HG03571 (cell line): ENCODE results near the gene CYP19A1.
A peak's percentile ranks its signal among the peaks of the same experiment; 100 is the strongest.
"Not testable (repeated sequence)": the region's sequence is repeated elsewhere in the genome, so short reads cannot be mapped to it uniquely, and the experiment has no call there.

Source experiments
- ATAC-seq: cut with Tn5 transposase; IDR thresholded peaks from one replicate; pipeline ENCODE4 v1.9.1; 2021; ENCODE audit not compliant: unreplicated experiment

The CYP19A1 gene

DNA sequence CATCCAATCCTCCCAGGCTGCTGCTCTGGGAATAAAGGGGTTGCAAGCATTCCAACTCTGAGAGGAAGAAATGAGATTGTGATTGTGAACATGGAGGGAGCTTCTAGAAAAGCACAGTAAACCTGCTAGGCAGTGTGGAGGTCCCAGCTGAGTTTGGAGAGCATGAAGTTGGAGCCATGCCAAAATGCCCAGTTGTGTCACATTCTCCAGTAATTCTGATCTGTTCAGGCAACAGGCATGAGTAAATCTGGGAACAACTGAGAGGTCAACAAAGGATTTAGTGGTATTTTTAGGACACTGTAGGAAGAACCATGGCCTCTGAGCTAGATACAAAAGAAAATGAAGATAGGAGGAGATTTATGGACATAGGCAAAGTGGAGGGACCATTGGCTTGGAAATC, 74.7 kb downstream of the CYP19A1 start:
- no peak for ATAC-seq

DNA sequence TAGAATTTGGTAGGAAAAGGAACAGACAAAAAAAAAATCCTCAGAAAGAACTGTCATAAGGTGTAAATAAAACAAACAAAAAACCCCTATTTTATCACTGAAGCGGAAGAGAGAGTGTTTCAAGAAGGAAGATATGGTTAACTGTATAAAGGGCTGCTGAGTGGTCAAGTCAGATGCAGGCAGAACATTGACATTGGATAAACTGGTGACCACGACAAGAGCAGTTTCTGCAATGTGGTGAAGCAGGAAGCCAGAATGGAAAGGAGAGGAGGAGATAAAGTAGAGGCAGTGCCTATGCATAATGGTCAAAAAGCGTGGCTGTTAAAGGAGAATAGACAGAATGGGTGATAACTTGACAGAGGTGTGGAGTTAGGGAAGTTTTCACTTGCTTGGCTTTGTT, 75.3 kb downstream of the CYP19A1 start:
- ATAC-seq: no peak

DNA sequence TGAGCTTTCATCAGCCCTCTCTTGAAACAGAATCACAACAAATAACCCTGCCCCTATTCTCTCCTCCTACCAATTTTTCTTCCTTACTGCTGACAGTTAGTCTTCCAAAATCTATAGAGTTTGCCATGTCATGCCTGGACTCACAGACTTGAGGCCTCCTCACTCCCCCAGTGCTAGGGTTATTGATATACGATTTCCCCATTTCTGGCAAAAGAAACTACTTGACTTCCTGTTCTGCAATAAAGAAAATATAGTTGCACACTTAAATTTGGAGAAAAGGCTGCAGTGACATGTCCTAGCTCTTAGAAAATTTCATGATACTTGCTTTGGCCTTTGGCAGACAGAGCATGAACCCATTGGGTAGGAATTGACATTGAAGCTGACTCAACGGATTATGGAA, 75.9 kb downstream of the CYP19A1 start:
- no peak for ATAC-seq

DNA sequence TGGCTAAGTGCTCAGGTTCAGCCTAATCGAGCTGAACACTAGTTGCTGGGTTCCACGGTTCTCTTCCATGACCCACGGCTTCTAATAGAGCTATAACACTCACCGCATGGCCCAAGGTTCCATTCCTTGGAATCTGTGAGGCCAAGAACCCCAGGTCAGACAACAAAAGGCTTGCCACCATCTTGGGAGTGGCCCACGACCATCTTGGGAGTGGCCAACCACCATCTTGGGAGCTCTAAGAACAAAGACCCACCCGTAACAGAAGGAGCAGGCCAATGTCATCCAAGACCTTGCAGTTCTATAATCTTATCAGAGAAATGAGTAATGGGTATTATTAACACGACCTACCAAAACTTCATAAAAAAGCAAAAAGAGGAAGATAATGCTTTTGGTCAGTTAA, 77.3 kb downstream of the CYP19A1 start:
- not testable (repeated sequence) for ATAC-seq

DNA sequence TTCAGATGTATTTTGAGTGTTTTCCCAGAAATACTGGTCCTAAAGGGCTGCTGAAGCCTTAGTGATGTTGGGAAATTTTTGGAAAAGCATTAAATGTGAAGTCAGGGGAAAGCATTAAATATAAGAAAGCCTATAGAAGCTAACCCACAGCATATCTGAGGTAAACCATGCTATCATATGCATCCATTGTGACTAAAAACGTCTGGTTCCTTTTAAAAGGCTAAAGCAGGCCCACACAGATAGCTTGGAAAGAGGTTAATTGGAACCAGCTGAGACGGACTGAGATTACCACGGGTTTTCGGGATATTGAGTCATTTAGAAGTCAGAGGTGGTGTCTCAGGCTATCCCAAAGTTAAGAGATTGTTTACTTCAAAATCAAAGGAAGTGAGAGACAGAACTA, 78.2 kb downstream of the CYP19A1 start:
- no peak for ATAC-seq

DNA sequence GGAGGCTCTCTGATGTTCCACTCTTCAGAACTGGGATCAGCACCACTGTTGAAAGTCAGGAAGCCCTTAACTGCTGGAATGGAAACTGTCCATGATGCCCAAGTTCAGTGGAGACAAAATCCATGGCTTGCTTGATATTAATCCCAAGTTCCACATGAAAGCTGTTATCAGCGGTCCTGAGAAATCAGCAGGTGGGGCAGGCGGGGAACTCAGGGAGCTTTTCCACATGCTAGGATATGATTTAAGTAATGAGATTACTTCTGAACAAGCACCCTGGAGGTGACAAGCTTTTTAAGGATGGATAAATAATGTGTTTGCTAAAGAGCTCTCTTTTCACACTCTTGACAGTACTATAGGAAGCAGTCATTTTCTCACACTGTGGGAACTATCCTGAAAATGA, 82.9 kb downstream of the CYP19A1 start:
- ATAC-seq: no peak

DNA sequence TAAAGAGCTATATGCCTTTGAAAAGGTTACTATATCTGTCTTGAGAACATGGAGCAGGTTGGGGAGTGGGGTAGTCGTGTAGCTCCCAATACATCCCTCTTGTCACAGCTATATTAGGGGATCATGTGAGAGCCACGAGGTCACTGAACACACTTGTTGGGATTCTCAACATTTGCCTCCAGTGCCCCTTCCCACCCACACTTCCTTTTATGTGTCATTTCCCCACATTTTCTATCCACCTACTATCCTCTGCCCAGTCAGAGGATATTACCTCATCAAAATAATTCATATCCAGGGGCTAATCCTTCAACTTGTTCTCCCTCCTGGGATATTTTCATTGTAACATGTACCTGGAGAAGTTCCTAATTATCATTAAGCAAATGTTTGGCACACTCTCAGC, 85.0 kb downstream of the CYP19A1 start:
- ATAC-seq: no peak

DNA sequence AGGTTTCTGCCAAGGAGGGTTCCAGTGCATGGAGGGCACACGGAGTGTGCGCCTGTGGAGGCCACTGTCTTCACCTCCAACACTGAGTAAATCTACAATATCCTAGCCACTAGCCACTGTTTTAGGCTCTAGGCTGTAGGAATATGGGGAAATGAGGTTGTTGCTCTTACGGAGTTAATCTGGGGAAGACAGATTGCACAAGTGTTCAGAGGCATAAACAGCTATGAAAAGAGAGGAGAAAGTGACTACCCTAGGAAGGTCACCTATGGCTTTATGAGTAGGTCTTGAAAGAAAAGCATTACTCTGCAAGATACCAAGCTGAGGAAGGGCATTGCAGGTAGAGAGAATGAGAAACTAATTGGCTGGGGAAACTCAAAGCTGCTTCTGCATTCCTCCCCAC, 85.7 kb downstream of the CYP19A1 start:
- ATAC-seq: no peak

DNA sequence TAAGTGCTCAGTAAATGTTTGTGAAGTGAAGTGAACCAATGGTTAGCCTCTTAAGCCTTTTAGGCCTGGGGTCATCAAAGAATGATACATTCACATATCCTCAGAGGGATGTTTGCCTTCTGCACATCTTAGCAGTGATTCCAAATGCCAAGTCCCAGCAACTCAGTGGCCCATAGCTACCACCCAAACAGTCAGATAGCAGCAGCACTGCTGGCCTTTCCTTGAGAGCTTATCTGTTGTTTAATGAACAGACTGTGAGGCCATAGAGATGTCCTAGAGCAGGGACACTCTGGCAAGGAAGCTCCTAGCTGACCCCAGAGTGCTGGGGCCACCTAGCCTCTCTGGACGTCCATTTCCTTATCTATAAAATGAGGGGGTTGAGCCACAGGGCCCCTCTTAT, 86.8 kb downstream of the CYP19A1 start:
- no peak for ATAC-seq

DNA sequence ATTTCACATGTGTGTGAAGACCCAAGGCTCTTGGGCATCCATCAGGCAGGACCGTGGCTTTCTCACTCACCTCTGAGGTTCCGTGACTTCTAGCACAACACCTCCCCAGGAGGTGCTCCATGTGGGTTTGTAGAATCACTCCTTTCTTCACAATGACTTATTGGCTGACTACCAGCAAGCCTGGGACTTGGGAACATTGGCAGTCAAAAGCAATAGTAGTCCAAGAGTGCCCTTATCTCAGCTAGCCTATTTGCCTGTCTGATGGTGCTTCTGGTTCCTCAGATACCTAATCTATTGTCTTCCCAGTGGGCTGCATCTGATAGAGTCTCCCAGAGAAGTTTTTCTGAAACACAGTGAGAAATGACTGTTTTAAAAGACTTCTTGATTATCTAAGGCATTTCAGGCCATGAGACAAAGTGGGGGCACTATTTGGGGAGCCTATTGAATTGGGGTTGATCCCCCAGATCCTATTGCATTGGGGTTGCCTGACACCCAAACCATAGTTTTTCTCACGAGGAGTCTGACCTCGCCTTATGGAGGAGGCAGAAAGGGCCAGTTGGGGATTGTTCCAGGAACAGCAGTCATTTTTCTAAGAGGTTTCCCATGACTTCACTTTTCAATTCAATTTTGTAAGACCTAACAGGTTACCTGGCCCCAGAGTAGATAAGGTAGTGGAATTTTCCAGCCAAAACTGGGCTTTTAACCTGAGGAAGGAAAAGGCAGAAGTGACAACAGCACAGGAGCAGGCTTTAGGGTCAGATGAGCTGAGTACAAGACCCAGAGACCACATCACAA, 88.0 kb downstream of the CYP19A1 start:
- no peak for ATAC-seq

DNA sequence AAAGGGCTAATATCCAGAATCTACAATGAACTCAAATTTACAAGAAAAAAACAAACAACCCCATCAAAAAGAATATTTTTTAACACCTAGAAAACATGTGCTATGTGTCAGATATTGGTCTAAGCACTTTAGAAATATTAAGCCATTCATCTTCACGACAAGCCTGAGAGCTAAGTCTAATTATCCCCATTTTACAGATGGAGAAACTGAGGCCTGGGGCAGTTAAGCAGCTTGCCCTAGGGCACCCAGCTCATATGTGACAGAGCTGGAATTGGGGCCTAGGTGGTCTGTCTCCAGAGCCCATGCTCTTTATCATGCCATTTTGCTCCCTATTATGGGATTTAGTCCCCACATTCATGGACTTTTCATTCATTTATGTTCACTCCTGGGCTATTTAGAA, 92.8 kb downstream of the CYP19A1 start:
- ATAC-seq: no peak

DNA sequence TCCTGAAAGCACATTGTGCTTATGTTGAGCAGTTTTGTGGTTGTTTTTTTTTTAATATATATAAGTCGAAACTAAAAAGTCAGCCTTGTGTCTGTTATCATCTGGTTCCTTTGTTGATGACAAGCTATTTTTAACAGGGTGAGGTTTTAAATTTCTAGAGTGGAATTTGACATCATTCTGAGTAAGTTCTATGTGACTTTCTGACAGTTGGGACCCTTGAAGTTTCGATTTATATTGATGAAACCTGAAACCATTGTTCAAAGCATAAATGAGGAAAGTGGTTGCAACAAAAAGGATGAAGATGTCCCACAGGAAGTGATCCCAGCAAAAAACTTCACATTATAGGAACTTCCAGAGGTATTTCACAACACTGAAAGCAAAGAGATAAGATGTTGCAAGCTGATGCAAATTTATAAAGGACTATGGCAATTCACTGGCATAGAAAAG, 94.0 kb downstream of the CYP19A1 start:
- ATAC-seq: no peak

DNA sequence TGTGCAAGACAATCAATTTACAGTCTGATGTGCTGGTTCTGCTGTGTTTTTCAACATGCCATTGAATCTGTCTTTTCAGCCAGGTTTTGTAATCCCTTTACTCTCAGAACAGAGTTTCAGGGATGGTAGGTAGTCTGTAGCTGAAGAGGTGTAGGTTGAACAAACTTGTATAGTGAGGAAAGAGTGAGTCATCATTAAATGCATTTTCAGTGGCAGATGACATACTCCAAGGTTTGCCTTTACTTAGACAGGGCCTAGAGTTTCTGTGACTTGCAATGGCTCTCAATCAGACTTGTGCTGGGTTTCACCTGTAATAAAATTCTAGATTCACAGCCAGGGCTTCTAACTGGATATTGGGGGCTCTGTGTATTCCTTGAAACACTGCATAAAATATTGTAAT, 94.6 kb downstream of the CYP19A1 start:
- ATAC-seq: no peak

DNA sequence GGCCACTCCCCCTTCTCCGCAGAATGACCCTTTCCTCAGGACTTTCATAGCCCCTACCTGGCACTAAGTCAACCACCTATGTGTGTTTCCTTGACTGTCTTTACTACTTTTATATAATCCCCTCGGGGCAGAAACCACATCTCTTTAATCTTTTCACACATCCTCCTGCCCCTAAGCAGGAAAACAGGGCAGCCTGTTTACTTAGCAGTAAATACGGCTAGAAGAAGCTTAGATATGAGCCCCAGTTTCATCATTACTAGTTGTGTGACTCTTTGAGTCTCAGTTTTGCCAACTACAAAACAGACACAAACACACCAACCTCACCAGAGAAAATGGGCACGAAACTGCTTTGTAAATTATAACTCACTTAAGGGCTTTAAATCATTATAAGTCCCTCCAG, 98.3 kb downstream of the CYP19A1 start:
- ATAC-seq: no peak

DNA sequence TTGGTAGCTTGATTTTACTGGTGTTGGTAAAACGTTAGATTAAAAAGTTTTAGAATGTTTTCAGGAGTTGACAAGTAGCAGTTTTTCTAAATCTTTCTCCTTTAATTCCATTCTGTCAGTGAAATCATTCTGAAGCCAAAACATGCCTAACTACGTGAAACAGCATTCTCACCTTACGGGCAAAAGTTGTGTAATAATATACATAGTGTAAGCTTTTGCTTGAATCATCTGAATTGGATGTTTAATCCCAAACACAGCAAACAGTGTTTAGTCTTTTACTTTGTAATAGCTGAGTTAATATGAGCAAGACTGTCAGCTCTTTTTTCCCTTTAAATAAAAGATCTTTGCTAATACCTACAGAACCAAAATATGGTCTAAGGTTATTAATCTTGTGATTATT, 100.6 kb downstream of the CYP19A1 start:
- ATAC-seq: no peak

DNA sequence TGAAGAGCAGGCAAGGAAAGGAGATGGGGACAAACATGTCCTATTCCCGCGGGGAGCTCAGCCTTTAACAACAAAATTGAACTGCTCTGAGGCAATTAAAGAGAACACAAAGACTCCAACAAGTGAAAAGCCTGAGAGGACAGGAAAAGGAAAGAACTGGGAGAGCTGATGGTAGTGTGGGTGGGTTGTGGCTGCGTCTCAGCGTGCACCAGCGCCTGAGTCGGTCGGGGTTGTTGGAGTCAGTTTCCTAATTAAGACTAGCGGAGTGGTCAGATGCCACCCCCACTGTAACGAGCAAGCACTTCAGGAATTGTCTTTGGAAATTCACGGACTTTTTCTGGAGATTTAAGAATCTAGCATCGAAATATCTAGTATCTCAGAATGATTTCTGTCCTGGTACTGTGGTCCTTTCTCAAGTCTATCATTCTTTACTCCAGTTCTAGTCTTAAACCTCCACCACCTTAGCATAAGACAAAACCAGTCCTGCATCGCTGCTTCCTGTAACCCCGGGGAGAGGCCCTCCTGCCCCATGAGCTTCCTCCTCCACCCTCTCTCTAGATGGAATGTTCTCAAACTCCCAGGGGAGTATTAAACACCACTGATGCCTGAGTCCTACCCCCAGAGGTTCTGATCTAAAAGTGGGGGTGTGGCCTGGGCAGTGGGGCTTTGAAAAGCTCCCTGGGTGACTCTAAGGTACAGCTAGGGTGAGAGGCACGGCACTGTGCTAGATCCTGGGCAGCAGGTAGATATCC, 104.0 kb downstream of the CYP19A1 start:
- no peak for ATAC-seq

DNA sequence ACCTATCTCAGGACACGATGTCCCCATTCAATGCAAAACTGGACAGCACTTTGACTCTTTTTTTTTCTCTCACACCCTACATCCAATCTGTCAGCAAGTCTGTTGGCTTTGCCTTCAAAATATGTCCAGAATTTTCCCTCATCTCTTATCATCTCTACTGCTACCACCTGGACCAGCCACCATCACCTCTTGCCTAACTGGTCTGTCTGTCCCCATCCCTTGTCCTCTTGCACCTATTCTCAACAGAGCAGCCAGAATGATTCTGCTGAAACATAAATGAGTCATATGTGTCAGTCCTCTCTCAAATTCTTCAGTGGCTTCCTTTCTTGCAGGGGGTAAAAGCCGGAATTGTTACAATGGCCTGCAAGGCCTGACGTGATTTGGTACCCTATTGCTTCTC, 105.8 kb downstream of the CYP19A1 start:
- ATAC-seq: no peak

DNA sequence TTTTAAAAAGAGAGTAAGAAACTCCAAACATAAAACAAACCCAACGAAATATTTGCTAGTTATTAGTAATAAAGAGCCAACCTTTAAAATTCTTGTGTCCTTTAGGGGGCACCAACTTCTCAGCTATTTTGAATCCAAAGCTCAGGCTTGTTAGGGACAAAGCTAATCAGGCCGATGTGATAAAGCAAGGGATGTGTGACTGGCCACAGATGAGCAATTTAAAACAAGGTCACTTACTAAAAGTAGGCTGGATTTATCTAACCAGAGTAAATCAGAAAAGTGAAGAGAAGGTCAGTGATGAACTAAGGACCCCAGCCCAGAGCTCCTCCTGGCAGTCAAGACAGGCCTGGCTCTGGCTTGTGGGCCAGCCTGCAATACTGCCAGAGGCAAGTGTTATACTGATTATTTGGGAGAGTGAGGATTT, 108.5 kb downstream of the CYP19A1 start:
- no peak for ATAC-seq

DNA sequence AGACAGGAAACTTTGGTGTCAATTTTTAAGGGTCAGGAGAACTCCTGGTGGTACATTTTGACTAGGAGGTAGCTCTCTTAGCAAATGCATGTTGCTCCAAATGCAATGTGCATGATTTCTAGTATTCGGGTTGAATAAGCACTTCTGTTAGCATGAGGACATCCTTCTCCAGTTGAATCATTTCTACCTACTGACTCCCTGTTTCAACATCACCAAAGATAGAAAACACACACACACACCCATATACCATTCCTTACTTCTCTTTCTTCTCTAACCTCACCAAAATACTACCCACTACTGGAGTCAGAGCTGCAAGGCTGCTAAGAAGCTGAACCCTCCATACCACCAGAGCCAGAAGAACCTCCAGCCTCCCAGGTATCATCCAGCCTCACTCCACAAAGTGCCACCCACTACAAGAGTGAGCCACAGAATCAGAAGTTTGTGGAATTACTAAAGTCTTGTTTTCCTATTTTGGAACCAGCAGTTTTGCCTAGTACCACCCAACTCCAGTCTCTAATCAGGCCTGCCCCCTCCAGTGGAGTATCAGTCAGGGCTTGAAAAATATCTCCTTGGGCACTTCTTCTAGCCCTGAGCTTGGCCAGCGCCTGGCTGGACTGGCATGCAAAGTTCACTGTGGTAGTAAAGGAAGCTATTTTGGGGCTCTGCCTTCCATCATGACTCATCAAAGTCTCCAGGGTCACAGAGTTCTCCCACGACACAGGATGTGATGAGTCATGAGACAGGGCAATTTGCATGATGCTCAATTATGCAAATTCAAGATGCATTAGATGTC, 110.3 kb downstream of the CYP19A1 start:
- ATAC-seq: peak; percentile 95

DNA sequence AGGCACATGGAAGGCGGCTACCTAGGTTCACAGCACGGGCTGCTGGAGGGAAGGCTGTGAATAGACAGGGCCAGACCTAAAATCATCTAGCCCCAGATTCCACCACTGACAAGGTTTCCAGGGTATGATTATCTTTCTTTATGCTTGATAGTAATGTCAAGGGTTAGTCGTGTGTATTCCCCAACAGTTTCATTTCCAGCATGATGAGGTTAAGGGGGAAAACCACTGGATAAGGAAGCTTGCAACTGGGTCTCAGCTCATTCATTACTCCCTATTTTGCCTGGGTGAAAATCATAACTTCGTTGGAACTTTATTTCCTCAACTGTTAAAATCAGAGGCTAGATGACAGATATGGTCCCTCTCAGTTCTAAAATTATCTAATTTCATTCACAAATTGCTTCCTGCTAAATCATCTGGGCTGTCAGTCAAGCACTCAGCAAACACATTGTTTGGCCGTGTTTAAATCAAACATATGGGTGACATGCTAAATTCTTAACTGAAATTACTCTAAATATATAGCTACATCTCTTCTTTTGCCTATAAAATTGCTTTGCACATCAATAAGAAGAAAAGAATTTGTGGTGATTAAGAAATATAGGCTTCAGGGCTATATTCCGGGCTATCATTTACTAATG, 111.7 kb downstream of the CYP19A1 start:
- ATAC-seq: no peak

DNA sequence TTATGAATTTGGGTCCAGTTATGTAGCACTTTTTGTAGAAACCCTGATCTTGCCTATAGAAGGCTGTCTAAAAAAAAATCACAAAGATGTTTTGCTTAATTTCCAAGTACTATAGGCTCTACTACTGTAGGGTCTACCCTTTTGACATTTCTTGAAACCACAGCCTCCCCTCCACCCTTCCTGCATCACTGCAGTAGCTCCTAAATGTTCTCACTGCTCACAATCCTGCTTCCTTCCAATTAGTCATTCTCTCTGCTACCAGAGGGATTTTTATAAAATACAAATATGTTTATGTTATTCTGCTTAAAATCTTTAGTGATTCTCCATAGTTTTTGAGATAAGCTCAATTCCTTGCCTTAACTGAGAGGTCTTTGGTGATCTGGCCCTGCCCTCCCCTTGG, 114.0 kb downstream of the CYP19A1 start:
- no peak for ATAC-seq
